Transverse colon (tissue), 4 donors: ENCODE measurements around the gene USP48. TPM values are rescaled to one million over a fixed set of nuclear protein-coding genes. Genes with fewer than 3 reads are reported as not detected.

Experiments
- DNase-seq: peaks from one replicate; pipeline ENCODE4 v3.0.0-alpha.2; 2019
- H3K27ac ChIP-seq, 4 donors: fragments of 200-600 bp; sonication (generic); 2 replicates each; pipeline ENCODE4 v1.5.1; 2016 to 2018; ENCODE audit warnings: inconsistent platforms in 4 of 4
- H3K27me3 ChIP-seq: fragments of 200-600 bp; sonication (generic); 2 replicates; pipeline ENCODE4 v1.5.1; 2017; ENCODE audit warnings: inconsistent platforms
- H3K36me3 ChIP-seq, 4 donors: fragments of 200-600 bp; sonication (generic); 2 replicates each; pipeline ENCODE4 v1.5.1; 2017 to 2019; ENCODE audit warnings: inconsistent platforms in 4 of 4
- H3K4me1 ChIP-seq, 4 donors: fragments of 200-600 bp; sonication (generic); 2 replicates each; pipeline ENCODE4 v1.5.1; 2017 to 2020; ENCODE audit warnings: inconsistent platforms in 4 of 4
- H3K4me3 ChIP-seq, 4 donors: fragments of 200-600 bp; sonication (generic); 1 replicate in 1 of 4; 2 replicates in 3 of 4; pipeline versions ENCODE4 v1.5.1 to v1.6.1; 2017 to 2019; ENCODE audit warnings: inconsistent platforms in 4 of 4
- H3K9me3 ChIP-seq, 2 donors: fragments of 200-600 bp; sonication (generic); 2 replicates each; pipeline ENCODE4 v1.5.1; 2017 to 2019; ENCODE audit warnings: inconsistent platforms in 2 of 2
- EP300 ChIP-seq: sonication (generic); formaldehyde crosslinking; IDR thresholded peaks from one replicate; pipeline ENCODE4 v1.6.1; 2017; ENCODE audit warnings: antibody characterized with exemption, low read depth
- POLR2A ChIP-seq: fragments of 450-650 bp; IDR thresholded peaks from one replicate; pipeline ENCODE4 v1.6.1; 2016; ENCODE audit warnings: antibody characterized with exemption, mild to moderate bottlenecking, moderate library complexity
- POLR2AphosphoS5 ChIP-seq, 3 donors: sonication (generic); formaldehyde crosslinking; IDR thresholded peaks; one replicate each; pipeline ENCODE4 v1.6.1; 2016; ENCODE audit warnings: antibody characterized with exemption in 3 of 3
- WGBS, 2 donors: methylation state at CpG; one replicate each; pipeline ENCODE4 v1.1.5; 2018; ENCODE audit warnings: low coverage in 1 of 2; 5-methylcytosine and 5-hydroxymethylcytosine counted together
- in situ Hi-C, 4 donors: fragments of 200-750 bp; cut with MboI; loops; one replicate each; pipeline versions ENCODE4 v1.15.0 to v1.15.1; 2017; ENCODE audit warnings: low sequenced_read_pairs in 3 of 4, low pct_ligation_motif_present in 1 of 4, low pct_unique_long_range_greater_than_20kb in 1 of 4
- intact Hi-C: fragments of 100-400 bp; cut with DNase I; formaldehyde crosslinking; loops from one replicate; pipeline ENCODE4 v1.15.1; 2023; ENCODE audit warnings: low total_unique reads
- total RNA-seq, 4 donors: library from RNA; depleted of rRNA; stranded (reverse); fragments of >200 nt; gene quantifications; one replicate each; pipeline ENCODE4 v1.1.0, GENCODE V29; 2016
- TF ChIP-seq, protein P1 (sequence below), 5 experiments: fragments of 200-600 bp in 3 of 5; fragments of 450-650 bp in 2 of 5; sonication (generic) in 3 of 5; IDR thresholded peaks; 1 replicate in 2 of 5; 2 replicates in 3 of 5; pipeline ENCODE4 v1.5.1; 2016 to 2017; ENCODE audit warnings: antibody characterized with exemption in 5 of 5, inconsistent platforms in 3 of 5, mild to moderate bottlenecking in 2 of 5, moderate library complexity in 1 of 5

The USP48 gene
- total RNA-seq, 4 donors from 2014 or later, result 48.4 to 87.3 (median 51.4) TPM

DNA sequence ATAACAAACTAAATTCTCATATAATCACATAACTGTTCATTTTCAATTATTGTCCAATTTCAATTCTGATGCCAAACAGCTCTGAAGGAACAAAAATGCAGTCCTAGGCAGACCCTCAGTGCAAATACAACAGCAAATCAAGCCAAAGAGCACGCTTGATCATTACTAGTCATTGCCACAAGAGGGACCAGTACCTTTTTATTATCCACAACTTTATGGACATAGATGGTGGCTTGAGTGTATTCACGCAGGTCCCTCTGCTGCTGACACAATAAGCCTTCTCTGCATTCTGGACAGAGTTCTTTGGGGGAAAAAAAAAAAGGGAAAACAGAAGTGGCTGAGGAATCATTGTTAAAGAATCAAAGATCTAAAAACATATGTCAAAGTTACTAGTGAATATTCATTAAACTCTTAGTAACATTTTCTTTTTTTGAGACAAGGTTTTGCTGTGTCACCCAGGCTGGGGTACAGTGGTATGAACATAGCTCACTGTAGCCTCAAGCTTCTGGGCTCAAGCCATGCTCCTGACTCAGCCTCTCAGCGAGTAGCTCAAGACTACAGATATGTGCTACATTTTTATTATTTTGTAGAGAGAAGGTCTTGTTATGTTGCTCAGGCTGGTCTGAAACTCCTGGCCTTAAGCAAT lies 79.5 kb downstream of the USP48 start:
- TF ChIP-seq, protein P1, sequence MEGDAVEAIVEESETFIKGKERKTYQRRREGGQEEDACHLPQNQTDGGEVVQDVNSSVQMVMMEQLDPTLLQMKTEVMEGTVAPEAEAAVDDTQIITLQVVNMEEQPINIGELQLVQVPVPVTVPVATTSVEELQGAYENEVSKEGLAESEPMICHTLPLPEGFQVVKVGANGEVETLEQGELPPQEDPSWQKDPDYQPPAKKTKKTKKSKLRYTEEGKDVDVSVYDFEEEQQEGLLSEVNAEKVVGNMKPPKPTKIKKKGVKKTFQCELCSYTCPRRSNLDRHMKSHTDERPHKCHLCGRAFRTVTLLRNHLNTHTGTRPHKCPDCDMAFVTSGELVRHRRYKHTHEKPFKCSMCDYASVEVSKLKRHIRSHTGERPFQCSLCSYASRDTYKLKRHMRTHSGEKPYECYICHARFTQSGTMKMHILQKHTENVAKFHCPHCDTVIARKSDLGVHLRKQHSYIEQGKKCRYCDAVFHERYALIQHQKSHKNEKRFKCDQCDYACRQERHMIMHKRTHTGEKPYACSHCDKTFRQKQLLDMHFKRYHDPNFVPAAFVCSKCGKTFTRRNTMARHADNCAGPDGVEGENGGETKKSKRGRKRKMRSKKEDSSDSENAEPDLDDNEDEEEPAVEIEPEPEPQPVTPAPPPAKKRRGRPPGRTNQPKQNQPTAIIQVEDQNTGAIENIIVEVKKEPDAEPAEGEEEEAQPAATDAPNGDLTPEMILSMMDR (IDR thresholded peaks at IDR 0.05), result peak in 4 of 5 experiments; percentile 30 to 37 (median 34)
- no peak for TF ChIP-seq EP300
- intact Hi-C loops, result no loop called here
- H3K9me3 ChIP-seq, result no peaks in the 10 kb centered on the region
- no peak overlapping the region for H3K27ac ChIP-seq
- no peak for DNase-seq
- H3K4me3 ChIP-seq, result no peak overlapping the region
- H3K27me3 ChIP-seq, result no peaks in the 10 kb centered on the region
- H3K4me1 ChIP-seq, result no peaks in the 10 kb centered on the region
- peaks cover 0 to 66% (median 12%) of the 10 kb centered on the region in 4 donors for H3K36me3 ChIP-seq
- 62% methylated on average over 2 to 3 of the region's 3 CpGs for WGBS, 2 donors
- in situ Hi-C loops, result no loop called here

GRCh38 chr1:21702780-21703179 lies 80.2 kb downstream of the USP48 start:
- H3K4me1 ChIP-seq, result no peaks in the 10 kb centered on the region
- no peaks in the 10 kb centered on the region for H3K27me3 ChIP-seq
- peaks cover 0 to 59% (median 11%) of the 10 kb centered on the region in 4 donors for H3K36me3 ChIP-seq
- H3K4me3 ChIP-seq, result no peak overlapping the region
- no peak for TF ChIP-seq POLR2A
- TF ChIP-seq EP300, result no peak
- TF ChIP-seq POLR2AphosphoS5 (IDR thresholded peaks at IDR 0.05), result no peak
- TF ChIP-seq, protein P1 (IDR thresholded peaks at IDR 0.05), result no peak
- intact Hi-C loops (no loop called here), in situ Hi-C loops (no loop called here)
- 94% methylated on average over 3 to 4 of the region's 4 CpGs for WGBS, 2 donors
- no peaks in the 10 kb centered on the region for H3K9me3 ChIP-seq
- no peak overlapping the region for H3K27ac ChIP-seq
- DNase-seq, result no peak

DNA sequence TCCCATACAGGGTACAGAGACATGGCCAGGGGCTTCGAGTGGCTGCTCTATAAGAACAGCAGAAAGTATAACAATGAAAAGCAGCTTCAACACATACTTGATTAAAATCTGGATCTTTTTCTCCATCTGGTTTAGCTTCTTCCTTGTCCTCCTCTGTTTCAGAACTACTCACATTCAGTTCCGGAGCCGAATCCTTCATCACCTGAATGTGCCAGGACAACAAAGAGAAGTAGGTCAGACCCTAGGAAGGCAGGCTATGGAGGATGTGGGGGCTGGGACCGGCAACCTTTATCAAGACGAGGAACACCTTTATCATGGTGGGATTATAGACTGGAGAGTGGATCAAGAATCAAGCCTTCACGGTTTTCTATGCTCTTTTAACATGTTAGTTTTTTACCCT lies 81.5 kb downstream of the USP48 start:
- intact Hi-C loops, result no loop called here
- in situ Hi-C loops, result no loop called here
- Histone ChIP-seq H3K9me3 (no peaks in the 10 kb centered on the region), H3K27ac (no peak overlapping the region), H3K36me3 (peaks cover 0 to 48% (median 10%) of the 10 kb centered on the region in 4 donors), H3K4me3 (no peak overlapping the region), H3K27me3 (no peaks in the 10 kb centered on the region), H3K4me1 (no peaks in the 10 kb centered on the region)
- no peak for DNase-seq
- WGBS, 2 donors, result 96 to 100% methylated on average over 4 to 6 of the region's 6 CpGs
- TF ChIP-seq POLR2AphosphoS5 (IDR thresholded peaks at IDR 0.05) (no peak), POLR2A (no peak), EP300 (no peak)
- TF ChIP-seq, protein P1 (IDR thresholded peaks at IDR 0.05), result no peak

DNA sequence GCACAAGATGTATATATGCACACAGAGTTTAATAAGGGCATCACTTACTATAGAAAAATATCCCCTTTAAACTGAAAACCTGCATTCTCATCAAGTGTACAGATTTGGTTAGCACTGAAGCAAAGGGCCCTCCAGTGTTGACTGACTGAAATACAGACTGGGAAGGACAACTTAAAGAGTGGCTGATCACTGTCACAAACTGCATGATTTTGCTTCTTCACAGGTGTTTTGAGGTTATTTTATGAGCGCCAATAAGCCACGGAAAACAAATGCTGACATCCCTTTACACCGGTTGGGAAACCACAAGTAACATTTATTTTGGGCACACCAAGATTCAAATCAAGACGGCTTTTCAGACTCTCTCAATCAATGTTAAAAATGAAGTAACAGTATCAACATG lies 82.9 kb downstream of the USP48 start:
- WGBS, 2 donors, result 73 to 86% methylated on average over 4 of the region's 4 CpGs
- Histone ChIP-seq H3K36me3 (peaks cover 0 to 35% (median 6%) of the 10 kb centered on the region in 4 donors), H3K4me3 (no peak overlapping the region), H3K27ac (no peak overlapping the region), H3K9me3 (no peaks in the 10 kb centered on the region), H3K4me1 (no peaks in the 10 kb centered on the region), H3K27me3 (no peaks in the 10 kb centered on the region)
- no peak for TF ChIP-seq POLR2AphosphoS5 (IDR thresholded peaks at IDR 0.05)
- no peak for TF ChIP-seq EP300
- no peak for TF ChIP-seq POLR2A
- TF ChIP-seq, protein P1 (IDR thresholded peaks at IDR 0.05), result no peak
- intact Hi-C loops (no loop called here), in situ Hi-C loops (no loop called here)
- no peak for DNase-seq
